ENCODE results near the gene CORO7. TPM values are rescaled to one million over a fixed set of nuclear protein-coding genes. Genes with fewer than 3 reads are reported as not detected.

Gene CORO7
- polyA plus RNA-seq, 1 experiment = 13.8 TPM

DNA sequence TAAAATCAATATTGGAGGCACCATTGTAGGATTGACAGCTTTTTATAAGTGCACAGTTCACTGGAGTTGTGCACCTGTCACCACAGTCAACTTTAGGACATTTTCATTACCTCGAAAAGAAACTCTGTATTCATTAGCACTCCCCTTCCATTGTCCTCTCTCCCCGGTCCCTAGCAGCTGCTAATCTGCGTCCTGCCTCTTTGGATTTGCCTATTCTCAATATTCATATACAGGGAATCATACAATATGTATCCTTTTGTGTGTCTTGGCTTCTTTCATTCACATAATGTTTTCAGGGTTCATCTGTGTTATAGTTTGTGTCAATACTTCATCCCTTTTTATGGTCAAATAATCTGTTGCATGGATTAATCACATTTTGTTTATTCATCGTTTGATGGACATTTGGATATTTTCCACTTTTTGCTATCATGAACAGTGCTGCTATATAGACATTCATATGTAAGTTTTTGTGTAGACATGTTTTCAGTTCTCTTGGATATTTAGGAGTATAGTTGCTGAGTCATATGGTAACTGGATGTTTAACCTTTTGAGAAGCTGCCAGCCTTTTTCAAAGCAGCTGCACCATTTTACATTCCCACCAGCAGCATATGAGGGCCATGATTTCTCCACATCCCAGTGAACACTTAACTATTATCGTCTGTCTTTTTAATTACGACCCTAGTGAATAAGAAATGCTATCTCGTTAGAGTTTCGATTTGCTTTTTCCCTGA is 19.1 kb upstream of the CORO7 start:
- TF ChIP-seq CTCF (IDR thresholded peaks at IDR 0.05; ENCODE audit: insufficient read depth, low read depth, low read length) = no peak
- DNase-seq (ENCODE audit: low read depth) = no peak
- peaks cover 13% of the 10 kb centered on the region for H3K36me3 ChIP-seq (ENCODE audit: control insufficient read depth, insufficient read depth, low read length)
- no peaks in the 10 kb centered on the region for H3K27me3 ChIP-seq (ENCODE audit: control insufficient read depth, insufficient read depth, low read length)
- no peak overlapping the region for H3K4me3 ChIP-seq (ENCODE audit: low read depth, low read length)
- POLR2A ChIA-PET = no interaction called here
- CTCF ChIA-PET = no interaction called here

DNA sequence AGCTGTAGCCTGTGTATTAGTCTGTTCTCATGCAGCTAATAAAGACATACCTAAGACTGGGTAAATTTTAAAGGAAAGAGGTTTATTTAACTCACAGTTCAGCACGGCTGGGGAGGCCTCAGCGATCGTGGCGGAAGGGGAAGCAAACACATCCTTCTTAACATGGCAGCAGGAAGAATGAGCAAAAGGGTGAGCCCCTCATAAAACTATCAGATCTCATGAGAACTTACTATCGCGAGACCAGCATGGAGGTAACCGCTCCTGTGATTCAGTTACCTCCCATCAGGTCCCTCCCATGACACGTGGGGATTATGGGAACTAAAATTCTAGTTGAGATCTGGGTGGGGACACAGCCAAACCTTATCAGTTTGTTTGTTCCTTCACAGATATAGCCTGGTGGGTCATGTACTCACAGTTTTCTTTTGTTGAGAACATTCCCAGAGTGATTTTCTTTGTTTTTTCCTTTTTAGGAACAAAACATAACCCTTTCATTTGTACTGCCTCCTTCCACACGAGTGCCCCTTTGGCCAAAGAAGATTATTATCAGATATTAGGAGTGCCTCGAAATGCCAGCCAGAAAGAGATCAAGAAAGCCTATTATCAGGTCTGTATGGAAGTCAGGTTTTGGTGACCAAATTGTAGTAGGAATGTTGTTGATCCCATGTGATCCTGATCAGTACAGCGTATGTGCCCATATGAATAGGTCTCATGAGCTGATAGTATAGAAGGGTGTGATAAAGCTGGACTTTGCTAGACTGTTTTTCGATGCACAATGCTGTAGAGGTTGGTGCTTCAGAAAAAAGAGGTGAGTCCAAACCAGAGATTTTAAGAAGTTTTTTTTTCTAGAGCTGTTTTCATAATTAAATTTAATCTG is 17.8 kb upstream of the CORO7 start:
- no peak for TF ChIP-seq CTCF (IDR thresholded peaks at IDR 0.05; ENCODE audit: insufficient read depth, low read depth, low read length)
- no peak overlapping the region for H3K4me3 ChIP-seq (ENCODE audit: low read depth, low read length)
- no peaks in the 10 kb centered on the region for H3K27me3 ChIP-seq (ENCODE audit: control insufficient read depth, insufficient read depth, low read length)
- H3K36me3 ChIP-seq (ENCODE audit: control insufficient read depth, insufficient read depth, low read length) = peaks cover 9% of the 10 kb centered on the region
- CTCF ChIA-PET = no interaction called here
- POLR2A ChIA-PET = no interaction called here
- DNase-seq (ENCODE audit: low read depth) = no peak

GRCh38 chr16:4433228-4433627 is 16.8 kb upstream of the CORO7 start:
- POLR2A ChIA-PET = no interaction called here

DNA sequence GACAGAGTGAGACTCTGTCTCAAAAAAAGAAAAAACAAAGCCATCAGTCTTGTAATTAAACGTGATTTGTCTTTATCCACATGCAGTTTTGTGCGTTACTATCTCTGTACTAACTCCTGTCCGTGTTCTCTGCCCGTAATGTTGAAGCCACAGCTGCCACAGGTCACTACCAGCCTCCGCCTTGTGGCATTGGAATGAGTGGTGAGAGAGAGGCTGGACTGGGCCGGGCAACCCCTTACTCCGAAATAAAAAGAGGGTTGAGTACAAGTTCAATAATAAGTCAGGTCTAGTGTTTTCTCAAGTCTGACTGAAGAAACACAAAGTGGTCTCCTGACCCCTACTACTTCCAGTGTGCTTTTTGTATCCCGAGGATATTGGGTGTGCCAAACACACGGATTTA is 14.6 kb upstream of the CORO7 start:
- ChIA-PET POLR2A (no interaction called here), CTCF (interaction anchor here (0.7 kb wide), 1 partner anchor 159 kb away, joined by 3 read pairs; no protein-coding TSS in a partner anchor)
- Histone ChIP-seq H3K4me3 (ENCODE audit: low read depth, low read length) (no peak overlapping the region), H3K27me3 (ENCODE audit: control insufficient read depth, insufficient read depth, low read length) (no peaks in the 10 kb centered on the region), H3K36me3 (ENCODE audit: control insufficient read depth, insufficient read depth, low read length) (peaks cover 4% of the 10 kb centered on the region; the same call in 1 of the 2 replicates)
- TF ChIP-seq CTCF (IDR thresholded peaks at IDR 0.05; ENCODE audit: insufficient read depth, low read depth, low read length) = no peak
- DNase-seq (ENCODE audit: low read depth) = no peak

More at GRCh38 chr16:4433228-4433627, 16.8 kb upstream of the CORO7 start:
- no peak overlapping the region for H3K4me3 ChIP-seq (ENCODE audit: low read depth, low read length)
- no peaks in the 10 kb centered on the region for H3K27me3 ChIP-seq (ENCODE audit: control insufficient read depth, insufficient read depth, low read length)
- no peak for TF ChIP-seq CTCF (IDR thresholded peaks at IDR 0.05; ENCODE audit: insufficient read depth, low read depth, low read length)
- CTCF ChIA-PET = interaction anchor here (0.6 kb wide), 1 partner anchor 10 kb away, joined by 3 read pairs; no protein-coding TSS in a partner anchor
- H3K36me3 ChIP-seq (ENCODE audit: control insufficient read depth, insufficient read depth, low read length) = peaks cover 9% of the 10 kb centered on the region
- no peak for DNase-seq (ENCODE audit: low read depth)

- 0 out of 2 replicates have a peak, but pooled peaks cover 1% of the 10 kb centered on the region for H3K36me3 ChIP-seq (ENCODE audit: control insufficient read depth, insufficient read depth, low read length)
- ChIA-PET CTCF (no interaction called here), POLR2A (no interaction called here)
- no peaks in the 10 kb centered on the region for H3K27me3 ChIP-seq (ENCODE audit: control insufficient read depth, insufficient read depth, low read length)
- no peak for TF ChIP-seq CTCF (IDR thresholded peaks at IDR 0.05; ENCODE audit: insufficient read depth, low read depth, low read length)
- no peak overlapping the region for H3K4me3 ChIP-seq (ENCODE audit: low read depth, low read length)
- DNase-seq (ENCODE audit: low read depth) = no peak
Measured at GRCh38 chr16:4428500-4428899, 12.1 kb upstream of the CORO7 start.
